HUDEP-2 (cell line): ENCODE data around the gene FERMT3.

ENCODE experiments used
- DNase-seq, 76 experiments: peaks; one replicate each; lab custom pipeline; 2025; ENCODE audit not compliant: unreplicated experiment in 76 of 76; lab: John Stamatoyannopoulos, UW

Gene FERMT3

GRCh38 chr11:64218628-64219353 is 12.3 kb downstream of the FERMT3 start:
- no peak for DNase-seq

GRCh38 chr11:64219354-64219684 is 12.8 kb downstream of the FERMT3 start:
- no peak for DNase-seq

GRCh38 chr11:64219755-64220154 is 13.2 kb downstream of the FERMT3 start:
- no peak for DNase-seq

- no peak for DNase-seq
Measured at GRCh38 chr11:64220271-64220670, 13.8 kb downstream of the FERMT3 start.

- DNase-seq, result no peak
Measured at GRCh38 chr11:64220798-64221197, 14.3 kb downstream of the FERMT3 start.

GRCh38 chr11:64222651-64223000 is 16.1 kb downstream of the FERMT3 start:
- no peak for DNase-seq

- no peak for DNase-seq
Measured at GRCh38 chr11:64223001-64223651, 16.6 kb downstream of the FERMT3 start.

- no peak for DNase-seq
Measured at GRCh38 chr11:64224151-64224890, 17.8 kb downstream of the FERMT3 start.

GRCh38 chr11:64224891-64225607 is 18.5 kb downstream of the FERMT3 start:
- DNase-seq, result no peak

GRCh38 chr11:64225608-64226506 is 19.3 kb downstream of the FERMT3 start, which contains the start of the genes NUDT22 and TRPT1:
NUDT22 (plus strand) TSS chr11:64226274; CDS start chr11:64226653, 379 bp downstream.
TRPT1 (minus strand) TSS chr11:64226186; CDS start chr11:64225860, 326 bp downstream.
- DNase-seq, result peak in 71 of 76 experiments; percentile 42 to 92 (median 78)

- peak in 57 of 76 experiments; percentile 11 to 67 (median 50) for DNase-seq
Measured at GRCh38 chr11:64226507-64227051, 20.1 kb downstream of the FERMT3 start.

- DNase-seq, result peak in 1 of 76 experiments; percentile 31
Measured at GRCh38 chr11:64227405-64227956, 21.0 kb downstream of the FERMT3 start.

- DNase-seq, result no peak
Measured at GRCh38 chr11:64229090-64229743, 22.7 kb downstream of the FERMT3 start.

GRCh38 chr11:64229744-64230170 is 23.2 kb downstream of the FERMT3 start:
- DNase-seq, result no peak

GRCh38 chr11:64230171-64230984 is 23.9 kb downstream of the FERMT3 start, which contains the start of gene DNAJC4:
DNAJC4 (plus strand) TSS chr11:64230548; CDS start chr11:64230855, 307 bp downstream.
- DNase-seq, result peak in 69 of 76 experiments; percentile 43 to 90 (median 80)

- DNase-seq, result no peak
Measured at GRCh38 chr11:64230985-64231365, 24.5 kb downstream of the FERMT3 start.

GRCh38 chr11:64231546-64231945 is 25.0 kb downstream of the FERMT3 start:
- peak in 14 of 76 experiments; percentile 8 to 40 (median 23) for DNase-seq
